GM21825 (cell line): ENCODE measurements around the gene CHCHD6.

ENCODE experiments used
- ATAC-seq: cut with Tn5 transposase; IDR thresholded peaks from one replicate; pipeline ENCODE4 v1.9.1; 2021; ENCODE audit warnings: mild to moderate bottlenecking, moderate library complexity; ENCODE audit not compliant: unreplicated experiment

Gene CHCHD6

DNA sequence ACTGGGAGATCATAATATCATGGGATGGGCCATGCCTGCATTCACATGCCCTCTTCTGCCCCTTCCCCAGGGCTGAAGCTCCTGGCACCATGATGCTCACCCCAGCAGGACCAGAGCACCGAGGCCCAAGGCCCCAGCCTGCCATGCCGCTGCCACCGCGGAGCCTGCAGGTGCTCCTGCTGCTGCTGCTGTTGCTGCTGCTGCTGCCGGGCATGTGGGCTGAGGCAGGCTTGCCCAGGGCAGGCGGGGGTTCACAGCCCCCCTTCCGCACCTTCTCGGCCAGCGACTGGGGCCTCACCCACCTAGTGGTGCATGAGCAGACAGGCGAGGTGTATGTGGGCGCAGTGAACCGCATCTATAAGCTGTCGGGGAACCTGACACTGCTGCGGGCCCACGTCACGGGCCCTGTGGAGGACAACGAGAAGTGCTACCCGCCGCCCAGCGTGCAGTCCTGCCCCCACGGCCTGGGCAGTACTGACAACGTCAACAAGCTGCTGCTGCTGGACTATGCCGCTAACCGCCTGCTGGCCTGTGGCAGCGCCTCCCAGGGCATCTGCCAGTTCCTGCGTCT lies 284.5 kb downstream of the CHCHD6 start:
- ATAC-seq: no peak

DNA sequence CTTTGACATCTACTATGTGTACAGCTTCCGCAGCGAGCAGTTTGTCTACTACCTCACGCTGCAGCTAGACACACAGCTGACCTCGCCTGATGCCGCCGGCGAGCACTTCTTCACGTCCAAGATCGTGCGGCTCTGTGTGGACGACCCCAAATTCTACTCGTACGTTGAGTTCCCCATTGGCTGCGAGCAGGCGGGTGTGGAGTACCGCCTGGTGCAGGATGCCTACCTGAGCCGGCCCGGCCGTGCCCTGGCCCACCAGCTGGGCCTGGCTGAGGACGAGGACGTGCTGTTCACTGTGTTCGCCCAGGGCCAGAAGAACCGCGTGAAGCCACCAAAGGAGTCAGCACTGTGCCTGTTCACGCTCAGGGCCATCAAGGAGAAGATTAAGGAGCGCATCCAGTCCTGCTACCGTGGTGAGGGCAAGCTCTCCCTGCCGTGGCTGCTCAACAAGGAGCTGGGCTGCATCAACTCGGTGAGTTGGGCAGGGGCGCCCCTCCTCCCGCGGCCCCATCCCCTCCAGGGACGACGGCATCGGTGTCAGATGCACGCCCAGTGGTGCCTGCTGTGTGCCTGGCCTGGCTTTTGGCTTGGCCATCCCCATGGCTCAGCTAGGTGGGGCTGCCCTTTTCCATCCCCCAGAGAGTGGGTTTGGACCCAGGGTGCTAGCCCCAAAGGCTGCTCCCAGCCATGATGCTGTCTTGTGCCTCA lies 285.4 kb downstream of the CHCHD6 start:
- ATAC-seq: no peak

GRCh38 chr3:126990024-126990700 lies 286.1 kb downstream of the CHCHD6 start:
- ATAC-seq: no peak

GRCh38 chr3:126990890-126991289 lies 286.9 kb downstream of the CHCHD6 start:
- ATAC-seq: no peak

DNA sequence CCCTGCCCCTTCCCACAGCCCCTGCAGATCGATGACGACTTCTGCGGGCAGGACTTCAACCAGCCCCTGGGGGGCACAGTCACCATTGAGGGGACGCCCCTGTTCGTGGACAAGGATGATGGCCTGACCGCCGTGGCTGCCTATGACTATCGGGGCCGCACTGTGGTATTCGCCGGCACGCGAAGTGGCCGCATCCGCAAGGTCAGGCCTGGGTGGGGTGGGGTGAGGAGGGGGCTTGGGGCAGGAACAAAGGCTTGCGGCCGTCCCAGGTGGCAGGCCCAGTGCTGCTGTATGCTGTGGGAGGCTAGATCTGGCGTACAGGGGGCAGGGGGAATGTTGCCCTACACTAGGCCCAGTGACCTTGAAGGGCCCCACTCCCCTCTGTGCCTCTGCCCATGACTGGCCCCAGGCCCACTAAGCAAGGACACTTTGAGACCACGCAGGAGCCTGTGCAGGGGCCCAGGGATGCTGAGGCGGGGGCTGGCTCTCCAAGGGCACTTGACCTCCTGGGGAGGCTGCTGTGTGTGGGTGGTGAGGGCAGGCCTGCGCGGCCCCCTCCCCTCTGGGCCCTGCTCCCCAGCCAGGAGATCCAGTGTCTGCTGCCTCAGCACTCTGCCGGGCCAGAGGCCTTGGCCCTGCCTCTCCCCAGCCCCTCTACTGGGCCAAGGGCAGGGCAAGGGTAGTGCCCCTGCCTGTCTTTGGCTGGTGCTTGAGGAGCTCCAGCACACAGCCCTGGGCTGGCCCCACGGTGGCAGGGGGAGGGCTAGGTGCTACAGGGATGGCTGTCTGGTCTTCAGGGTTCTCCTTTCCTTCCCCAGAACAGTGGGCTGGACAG lies 287.5 kb downstream of the CHCHD6 start:
- no peak for ATAC-seq

GRCh38 chr3:126992216-126992615 lies 288.2 kb downstream of the CHCHD6 start:
- ATAC-seq: no peak

DNA sequence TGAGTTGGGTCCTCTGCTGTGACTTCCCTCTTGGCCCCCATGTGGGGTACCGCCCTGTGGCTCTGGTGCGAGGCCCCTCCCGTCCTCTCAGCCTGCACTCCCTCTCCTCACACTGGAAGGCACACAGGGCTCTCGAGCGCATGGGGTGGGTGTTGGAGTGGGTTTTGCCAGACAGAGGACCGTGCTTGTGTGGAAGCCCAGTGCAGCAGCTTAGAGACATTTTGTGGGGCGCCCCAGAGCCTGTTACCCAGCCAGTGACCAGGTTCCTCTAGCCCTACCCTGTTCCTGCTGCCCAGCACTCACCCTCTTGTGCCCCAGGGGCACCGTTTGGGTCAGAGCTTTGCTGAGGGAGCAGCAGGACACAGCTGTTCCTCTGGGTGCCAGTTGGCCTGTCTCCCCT lies 288.7 kb downstream of the CHCHD6 start:
- ATAC-seq: no peak

DNA sequence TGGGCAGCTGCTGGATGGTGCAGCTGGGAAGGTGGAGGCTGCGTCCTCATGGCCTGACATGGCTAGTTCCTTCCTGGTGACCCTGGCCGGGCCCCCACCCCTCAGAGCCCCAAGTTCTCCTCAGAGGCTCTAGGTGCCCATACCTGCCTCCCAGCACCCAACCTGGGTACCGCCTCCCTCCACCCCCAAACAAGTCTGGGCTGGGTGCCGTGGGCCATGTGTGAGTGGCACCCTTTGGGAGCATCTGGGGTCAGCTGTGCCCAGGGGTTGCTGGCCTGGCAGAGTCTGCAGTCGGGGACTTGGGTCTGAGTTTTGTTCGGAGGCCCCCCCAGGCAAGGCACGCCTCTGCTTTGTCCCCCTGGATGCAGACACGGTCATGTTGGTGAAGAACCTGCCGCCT lies 289.4 kb downstream of the CHCHD6 start:
- no peak for ATAC-seq

DNA sequence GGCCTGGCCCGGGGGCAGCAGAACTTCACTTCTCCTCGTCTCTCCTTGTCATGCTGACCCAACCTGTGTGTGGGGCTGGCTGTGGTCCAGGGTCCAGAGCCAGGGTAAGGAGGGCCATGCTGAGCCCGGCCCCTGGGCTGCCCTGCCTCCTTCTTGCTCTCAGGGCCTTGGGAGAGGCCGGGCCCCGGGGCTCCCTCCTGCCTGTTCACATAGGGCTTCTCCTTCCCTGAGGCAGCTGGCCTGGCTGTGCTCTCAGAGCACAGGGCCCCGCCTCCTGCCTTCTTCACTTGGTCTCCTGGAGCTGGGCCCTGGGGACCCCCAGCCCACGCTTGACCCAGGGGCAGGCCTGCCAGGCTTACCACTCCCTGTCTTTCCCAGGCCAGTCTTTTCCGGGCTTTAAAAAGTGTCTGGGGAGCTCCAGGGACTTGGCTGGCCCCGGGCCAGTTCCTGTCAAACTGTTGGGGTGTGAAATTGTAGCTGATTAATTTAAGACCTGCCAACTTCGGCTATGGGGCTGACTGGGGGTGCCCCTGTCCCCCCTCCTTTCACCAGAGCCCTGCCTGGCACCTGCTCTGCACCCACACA lies 290.7 kb downstream of the CHCHD6 start:
- no peak for ATAC-seq

DNA sequence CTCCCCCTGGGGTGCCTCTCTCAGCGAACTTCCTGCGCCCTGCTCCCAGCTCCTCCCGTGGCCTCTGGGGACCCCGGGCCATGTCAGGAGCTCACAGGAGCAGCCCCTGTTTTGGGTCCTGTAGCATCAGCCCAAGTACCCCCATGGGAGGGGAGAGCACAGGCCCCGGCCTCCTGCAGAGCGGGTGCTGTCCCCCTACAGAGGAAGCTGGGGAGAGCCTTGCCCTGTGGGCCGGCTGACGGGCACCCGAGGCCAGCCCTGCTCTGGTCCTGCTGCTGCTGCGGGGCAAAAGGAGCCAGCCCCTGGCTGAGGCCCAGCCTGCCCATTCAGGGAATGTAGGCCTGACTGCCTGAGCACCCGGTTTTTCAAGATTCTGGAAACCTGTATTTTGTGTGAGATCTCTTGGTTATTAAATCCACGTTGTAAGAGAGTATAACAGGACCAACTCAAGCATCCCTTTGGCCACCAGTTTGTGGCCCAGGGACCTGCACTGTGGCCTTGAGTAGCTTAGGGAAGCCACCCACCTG lies 291.3 kb downstream of the CHCHD6 start:
- no peak for ATAC-seq

GRCh38 chr3:126995926-126996512 lies 292.0 kb downstream of the CHCHD6 start:
- ATAC-seq: no peak

GRCh38 chr3:126996905-126997304 lies 292.9 kb downstream of the CHCHD6 start:
- ATAC-seq: no peak

GRCh38 chr3:126997455-126998038 lies 293.5 kb downstream of the CHCHD6 start:
- ATAC-seq: no peak

DNA sequence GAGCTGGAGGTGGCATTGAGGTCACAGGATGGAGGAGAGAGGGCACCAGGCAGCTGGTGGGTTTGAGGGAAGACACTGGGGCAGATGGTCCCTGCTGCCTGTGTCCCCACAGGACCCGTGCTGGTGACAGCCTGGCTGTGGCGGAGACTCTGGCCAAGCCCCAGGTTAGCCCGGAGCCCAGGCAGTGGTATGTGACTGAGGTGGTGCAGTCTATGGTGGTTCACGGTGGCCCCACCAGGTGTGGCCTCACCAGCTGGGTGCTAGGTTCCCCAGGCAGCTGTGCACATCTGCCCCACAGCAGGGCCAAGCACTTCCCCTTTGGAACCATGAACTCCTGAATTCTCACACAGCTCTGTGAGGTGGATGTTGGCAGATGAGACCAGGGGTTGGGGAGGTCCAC lies 294.3 kb downstream of the CHCHD6 start:
- no peak for ATAC-seq

DNA sequence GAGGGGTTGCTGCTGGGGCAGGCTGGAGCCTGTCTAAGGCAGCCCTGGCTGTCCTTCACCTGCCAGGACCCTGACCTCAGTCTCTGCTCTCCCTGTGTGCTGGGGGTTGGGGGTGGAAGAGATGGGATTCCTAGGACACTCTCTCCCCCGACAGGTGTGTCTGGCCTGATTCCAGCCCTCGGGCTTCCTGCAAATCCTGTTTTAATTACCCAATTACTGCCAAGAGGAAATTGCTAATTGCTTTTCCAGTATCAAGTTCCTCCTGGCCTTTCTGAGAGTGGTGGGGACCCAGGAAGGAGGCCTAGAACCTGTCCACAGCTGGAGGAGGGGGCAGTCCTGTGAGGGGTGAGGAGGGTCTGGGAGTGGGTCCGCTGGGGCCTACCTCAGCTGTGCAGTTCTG lies 294.7 kb downstream of the CHCHD6 start:
- no peak for ATAC-seq

GRCh38 chr3:126999383-126999782 lies 295.3 kb downstream of the CHCHD6 start:
- no peak for ATAC-seq

GRCh38 chr3:127000119-127000518 lies 296.1 kb downstream of the CHCHD6 start:
- no peak for ATAC-seq

DNA sequence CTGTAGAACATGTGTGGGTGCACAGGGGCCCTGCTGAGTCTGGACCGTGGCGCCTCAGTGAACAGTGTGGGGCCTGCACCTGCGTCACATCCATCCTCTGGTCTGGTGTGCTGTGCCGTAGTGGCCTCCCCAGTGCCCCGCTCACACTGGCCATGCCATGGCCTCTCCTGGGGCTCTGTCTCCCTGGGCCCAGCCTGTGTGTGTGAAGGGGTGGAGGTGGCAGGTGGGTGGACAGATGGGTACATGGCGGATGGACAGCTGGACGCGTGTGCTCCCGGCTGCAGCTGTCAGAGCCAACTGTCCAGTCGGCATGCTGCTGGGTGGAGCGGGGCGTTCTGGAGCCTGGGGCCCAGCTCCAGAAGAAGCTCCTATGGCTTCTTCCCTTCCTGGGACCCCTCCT lies 296.7 kb downstream of the CHCHD6 start:
- ATAC-seq: no peak

- ATAC-seq: no peak
Measured at GRCh38 chr3:127001486-127002194, 297.6 kb downstream of the CHCHD6 start.
